Activated T-cell treated with anti-CD3 and anti-CD28 coated beads, Interleukin-2, amount 50 U/mL, for 4 hours (primary cell): ENCODE measurements around the gene UBAC2. TPM values are rescaled to one million over a fixed set of nuclear protein-coding genes. Genes with fewer than 3 reads are reported as not detected.

Experiments
- ATAC-seq, 2 donors: fragments of 200-7000 bp; cut with Tn5 transposase; one replicate each; pipeline ENCODE4 v1.10.0; 2021
- DNase-seq: peaks from one replicate; pipeline ENCODE4 v3.0.0-alpha.2; 2020
- H3K27me3 Mint-ChIP-seq: one replicate; pipeline ENCODE4 v1.8.0; 2021; ENCODE audit warnings: low read depth, mixed read lengths
- H3K36me3 Mint-ChIP-seq: one replicate; pipeline ENCODE4 v1.8.0; 2022; ENCODE audit warnings: mixed read lengths; ENCODE audit not compliant: insufficient read depth
- H3K4me1 Mint-ChIP-seq: one replicate; pipeline ENCODE4 v1.8.0; 2021; ENCODE audit warnings: low read depth, mixed read lengths
- H3K4me3 Mint-ChIP-seq: one replicate; pipeline ENCODE4 v1.8.0; 2021; ENCODE audit warnings: mild to moderate bottlenecking, moderate library complexity, mixed read lengths
- H3K9me3 Mint-ChIP-seq: one replicate; pipeline ENCODE4 v1.8.0; 2021; ENCODE audit warnings: mixed read lengths
- total RNA-seq, 3 donors: library from RNA; stranded (reverse); gene quantifications; one replicate each; pipeline ENCODE4 v1.2.1, GENCODE V29; 2021

The UBAC2 gene
- total RNA-seq, 3 donors from 2014 or later = 48.5 to 50.4 (median 49.1) TPM

GRCh38 chr13:99288089-99288488 lies 87.4 kb downstream of the UBAC2 start:
- ATAC-seq = peak; percentile 84 to 89
- H3K4me3 Mint-ChIP-seq = peak overlapping the region; percentile 11
- H3K27me3 Mint-ChIP-seq = no peaks in the 10 kb centered on the region
- H3K4me1 Mint-ChIP-seq = peaks cover 90% of the 10 kb centered on the region
- no peak for DNase-seq
- H3K9me3 Mint-ChIP-seq = no peaks in the 10 kb centered on the region
- peaks cover 35% of the 10 kb centered on the region for H3K36me3 Mint-ChIP-seq

- ATAC-seq = no peak
- Mint-ChIP-seq H3K9me3 (no peaks in the 10 kb centered on the region), H3K27me3 (no peaks in the 10 kb centered on the region), H3K4me1 (peaks cover 91% of the 10 kb centered on the region), H3K4me3 (no peak overlapping the region), H3K36me3 (peaks cover 43% of the 10 kb centered on the region)
- DNase-seq = no peak
Observed at GRCh38 chr13:99289271-99289670, 88.6 kb downstream of the UBAC2 start.

- Mint-ChIP-seq H3K36me3 (peaks cover 41% of the 10 kb centered on the region), H3K4me1 (peaks cover 87% of the 10 kb centered on the region), H3K27me3 (no peaks in the 10 kb centered on the region), H3K9me3 (no peaks in the 10 kb centered on the region), H3K4me3 (no peak overlapping the region)
- ATAC-seq (peak; percentile 64 to 65), DNase-seq (peak; percentile 44)
Observed at GRCh38 chr13:99289674-99290337, 89.2 kb downstream of the UBAC2 start.

GRCh38 chr13:99290894-99291293 lies 90.2 kb downstream of the UBAC2 start:
- Mint-ChIP-seq H3K4me1 (peaks cover 87% of the 10 kb centered on the region), H3K4me3 (peak overlapping the region; percentile 42)
- ATAC-seq = no peak

GRCh38 chr13:99293178-99293577 lies 92.5 kb downstream of the UBAC2 start:
- H3K9me3 Mint-ChIP-seq = no peaks in the 10 kb centered on the region
- peaks cover 85% of the 10 kb centered on the region for H3K4me1 Mint-ChIP-seq
- DNase-seq = no peak
- no peak for ATAC-seq
- no peaks in the 10 kb centered on the region for H3K27me3 Mint-ChIP-seq
- H3K36me3 Mint-ChIP-seq = peaks cover 53% of the 10 kb centered on the region
- no peak overlapping the region for H3K4me3 Mint-ChIP-seq

More at GRCh38 chr13:99290894-99291293, 90.2 kb downstream of the UBAC2 start:
- Mint-ChIP-seq H3K36me3 (peaks cover 51% of the 10 kb centered on the region), H3K9me3 (no peaks in the 10 kb centered on the region), H3K27me3 (no peaks in the 10 kb centered on the region)
- DNase-seq = no peak

- ATAC-seq = no peak
- Mint-ChIP-seq H3K36me3 (peaks cover 48% of the 10 kb centered on the region), H3K4me3 (no peak overlapping the region), H3K4me1 (peaks cover 84% of the 10 kb centered on the region), H3K27me3 (no peaks in the 10 kb centered on the region), H3K9me3 (no peaks in the 10 kb centered on the region)
- DNase-seq = no peak
Observed at GRCh38 chr13:99294198-99294597, 93.5 kb downstream of the UBAC2 start.

GRCh38 chr13:99294958-99295357 lies 94.3 kb downstream of the UBAC2 start:
- Mint-ChIP-seq H3K4me1 (peaks cover 83% of the 10 kb centered on the region), H3K36me3 (peaks cover 42% of the 10 kb centered on the region), H3K4me3 (peak overlapping the region; percentile 70), H3K27me3 (no peaks in the 10 kb centered on the region), H3K9me3 (no peaks in the 10 kb centered on the region)
- ATAC-seq (peak; percentile 16 to 32), DNase-seq (no peak)

- no peaks in the 10 kb centered on the region for H3K9me3 Mint-ChIP-seq
- H3K4me1 Mint-ChIP-seq = peaks cover 82% of the 10 kb centered on the region
- ATAC-seq = no peak
- DNase-seq = no peak
- H3K4me3 Mint-ChIP-seq = peak overlapping the region; percentile 70
- H3K27me3 Mint-ChIP-seq = no peaks in the 10 kb centered on the region
- peaks cover 42% of the 10 kb centered on the region for H3K36me3 Mint-ChIP-seq
Observed at GRCh38 chr13:99295488-99296252, 95.0 kb downstream of the UBAC2 start.

GRCh38 chr13:99296398-99296797 lies 95.7 kb downstream of the UBAC2 start:
- H3K4me3 Mint-ChIP-seq = peak overlapping the region; percentile 78
- H3K36me3 Mint-ChIP-seq = peaks cover 38% of the 10 kb centered on the region
- ATAC-seq = peak; percentile 68 to 70
- no peak for DNase-seq
- H3K4me1 Mint-ChIP-seq = peaks cover 80% of the 10 kb centered on the region
- no peaks in the 10 kb centered on the region for H3K9me3 Mint-ChIP-seq
- H3K27me3 Mint-ChIP-seq = no peaks in the 10 kb centered on the region

GRCh38 chr13:99297331-99297730 lies 96.7 kb downstream of the UBAC2 start:
- ATAC-seq = peak in 1 of 2 donors; percentile 12
- DNase-seq = no peak
- peaks cover 40% of the 10 kb centered on the region for H3K36me3 Mint-ChIP-seq
- peak overlapping the region; percentile 68 for H3K4me3 Mint-ChIP-seq
- H3K27me3 Mint-ChIP-seq = no peaks in the 10 kb centered on the region
- H3K9me3 Mint-ChIP-seq = no peaks in the 10 kb centered on the region
- peaks cover 84% of the 10 kb centered on the region for H3K4me1 Mint-ChIP-seq

GRCh38 chr13:99298056-99298455 lies 97.4 kb downstream of the UBAC2 start:
- ATAC-seq (no peak), DNase-seq (no peak)
- no peaks in the 10 kb centered on the region for H3K27me3 Mint-ChIP-seq
- peaks cover 35% of the 10 kb centered on the region for H3K36me3 Mint-ChIP-seq
- no peaks in the 10 kb centered on the region for H3K9me3 Mint-ChIP-seq
- peak overlapping the region; percentile 68 for H3K4me3 Mint-ChIP-seq
- peaks cover 84% of the 10 kb centered on the region for H3K4me1 Mint-ChIP-seq

- Mint-ChIP-seq H3K9me3 (no peaks in the 10 kb centered on the region), H3K4me3 (peak overlapping the region; percentile 56), H3K4me1 (peaks cover 84% of the 10 kb centered on the region), H3K36me3 (peaks cover 36% of the 10 kb centered on the region), H3K27me3 (no peaks in the 10 kb centered on the region)
- no peak for DNase-seq
- ATAC-seq = no peak
Observed at GRCh38 chr13:99299256-99299919, 98.7 kb downstream of the UBAC2 start.

- DNase-seq (no peak), ATAC-seq (no peak)
- Mint-ChIP-seq H3K36me3 (peaks cover 39% of the 10 kb centered on the region), H3K27me3 (no peaks in the 10 kb centered on the region), H3K9me3 (no peaks in the 10 kb centered on the region), H3K4me3 (peak overlapping the region; percentile 45), H3K4me1 (peaks cover 87% of the 10 kb centered on the region)
Observed at GRCh38 chr13:99299920-99300341, 99.3 kb downstream of the UBAC2 start.

GRCh38 chr13:99301056-99301838 lies 100.6 kb downstream of the UBAC2 start:
- DNase-seq = no peak
- no peak for ATAC-seq
- no peaks in the 10 kb centered on the region for H3K9me3 Mint-ChIP-seq
- H3K4me3 Mint-ChIP-seq = peak overlapping the region; percentile 51
- peaks cover 79% of the 10 kb centered on the region for H3K4me1 Mint-ChIP-seq
- H3K27me3 Mint-ChIP-seq = no peaks in the 10 kb centered on the region
- peaks cover 33% of the 10 kb centered on the region for H3K36me3 Mint-ChIP-seq
